ENCODE measurements around the gene PRUNE1.

- TF ChIP-seq CTCF (IDR thresholded peaks at IDR 0.05) (no peak), POLR2A (IDR thresholded peaks at IDR 0.05) (no peak)
Measured at GRCh38 chr1:150968491-150968890, 39.8 kb upstream of the PRUNE1 start.
